ENCODE measurements around the gene SLC2A10.

DNA sequence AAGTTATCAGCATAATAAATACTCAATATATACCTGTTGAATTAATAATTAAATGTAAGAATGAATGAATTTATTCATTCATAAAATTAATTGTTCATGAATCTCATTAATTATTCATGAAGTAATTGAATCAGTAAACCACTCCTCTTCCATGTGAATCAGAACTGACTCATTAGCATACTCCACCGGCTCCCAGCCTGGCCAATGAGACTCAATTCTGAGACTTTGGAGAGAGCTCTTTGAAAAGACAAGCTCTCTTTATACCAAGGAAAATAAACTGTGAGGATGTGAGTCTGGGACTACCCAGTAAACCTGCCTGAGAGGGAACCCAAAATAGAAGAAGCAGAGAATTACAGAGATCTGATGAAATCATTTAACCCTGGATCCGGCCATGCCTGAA, 8.4 kb upstream of the SLC2A10 start:
- TF ChIP-seq, protein P1, sequence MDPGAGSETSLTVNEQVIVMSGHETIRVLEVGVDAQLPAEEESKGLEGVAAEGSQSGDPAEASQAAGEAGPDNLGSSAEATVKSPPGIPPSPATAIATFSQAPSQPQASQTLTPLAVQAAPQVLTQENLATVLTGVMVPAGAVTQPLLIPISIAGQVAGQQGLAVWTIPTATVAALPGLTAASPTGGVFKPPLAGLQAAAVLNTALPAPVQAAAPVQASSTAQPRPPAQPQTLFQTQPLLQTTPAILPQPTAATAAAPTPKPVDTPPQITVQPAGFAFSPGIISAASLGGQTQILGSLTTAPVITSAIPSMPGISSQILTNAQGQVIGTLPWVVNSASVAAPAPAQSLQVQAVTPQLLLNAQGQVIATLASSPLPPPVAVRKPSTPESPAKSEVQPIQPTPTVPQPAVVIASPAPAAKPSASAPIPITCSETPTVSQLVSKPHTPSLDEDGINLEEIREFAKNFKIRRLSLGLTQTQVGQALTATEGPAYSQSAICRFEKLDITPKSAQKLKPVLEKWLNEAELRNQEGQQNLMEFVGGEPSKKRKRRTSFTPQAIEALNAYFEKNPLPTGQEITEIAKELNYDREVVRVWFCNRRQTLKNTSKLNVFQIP (CRISPR knock-in tag; IDR thresholded peaks at IDR 0.05; ENCODE audit: borderline replicate concordance, low read depth), result no peak
- TF ChIP-seq TCF4 (CRISPR knock-in tag; IDR thresholded peaks at IDR 0.05; ENCODE audit: borderline replicate concordance) (no peak), ARNTL (CRISPR knock-in tag; IDR thresholded peaks at IDR 0.05; ENCODE audit: borderline replicate concordance, low read depth) (no peak), GLIS3 (CRISPR knock-in tag; IDR thresholded peaks at IDR 0.05) (no peak), ZNF8 (CRISPR knock-in tag; IDR thresholded peaks at IDR 0.05) (no peak), ZNF565 (CRISPR knock-in tag; conservative IDR thresholded peaks at IDR 0.05; ENCODE audit: low read depth) (no peak), PPARA (CRISPR knock-in tag; IDR thresholded peaks at IDR 0.05; ENCODE audit: borderline replicate concordance) (no peak)
- TF ChIP-seq, protein P2, sequence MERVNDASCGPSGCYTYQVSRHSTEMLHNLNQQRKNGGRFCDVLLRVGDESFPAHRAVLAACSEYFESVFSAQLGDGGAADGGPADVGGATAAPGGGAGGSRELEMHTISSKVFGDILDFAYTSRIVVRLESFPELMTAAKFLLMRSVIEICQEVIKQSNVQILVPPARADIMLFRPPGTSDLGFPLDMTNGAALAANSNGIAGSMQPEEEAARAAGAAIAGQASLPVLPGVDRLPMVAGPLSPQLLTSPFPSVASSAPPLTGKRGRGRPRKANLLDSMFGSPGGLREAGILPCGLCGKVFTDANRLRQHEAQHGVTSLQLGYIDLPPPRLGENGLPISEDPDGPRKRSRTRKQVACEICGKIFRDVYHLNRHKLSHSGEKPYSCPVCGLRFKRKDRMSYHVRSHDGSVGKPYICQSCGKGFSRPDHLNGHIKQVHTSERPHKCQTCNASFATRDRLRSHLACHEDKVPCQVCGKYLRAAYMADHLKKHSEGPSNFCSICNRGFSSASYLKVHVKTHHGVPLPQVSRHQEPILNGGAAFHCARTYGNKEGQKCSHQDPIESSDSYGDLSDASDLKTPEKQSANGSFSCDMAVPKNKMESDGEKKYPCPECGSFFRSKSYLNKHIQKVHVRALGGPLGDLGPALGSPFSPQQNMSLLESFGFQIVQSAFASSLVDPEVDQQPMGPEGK (CRISPR knock-in tag; IDR thresholded peaks at IDR 0.05; ENCODE audit: borderline replicate concordance), result no peak
- TF ChIP-seq, protein P3, sequence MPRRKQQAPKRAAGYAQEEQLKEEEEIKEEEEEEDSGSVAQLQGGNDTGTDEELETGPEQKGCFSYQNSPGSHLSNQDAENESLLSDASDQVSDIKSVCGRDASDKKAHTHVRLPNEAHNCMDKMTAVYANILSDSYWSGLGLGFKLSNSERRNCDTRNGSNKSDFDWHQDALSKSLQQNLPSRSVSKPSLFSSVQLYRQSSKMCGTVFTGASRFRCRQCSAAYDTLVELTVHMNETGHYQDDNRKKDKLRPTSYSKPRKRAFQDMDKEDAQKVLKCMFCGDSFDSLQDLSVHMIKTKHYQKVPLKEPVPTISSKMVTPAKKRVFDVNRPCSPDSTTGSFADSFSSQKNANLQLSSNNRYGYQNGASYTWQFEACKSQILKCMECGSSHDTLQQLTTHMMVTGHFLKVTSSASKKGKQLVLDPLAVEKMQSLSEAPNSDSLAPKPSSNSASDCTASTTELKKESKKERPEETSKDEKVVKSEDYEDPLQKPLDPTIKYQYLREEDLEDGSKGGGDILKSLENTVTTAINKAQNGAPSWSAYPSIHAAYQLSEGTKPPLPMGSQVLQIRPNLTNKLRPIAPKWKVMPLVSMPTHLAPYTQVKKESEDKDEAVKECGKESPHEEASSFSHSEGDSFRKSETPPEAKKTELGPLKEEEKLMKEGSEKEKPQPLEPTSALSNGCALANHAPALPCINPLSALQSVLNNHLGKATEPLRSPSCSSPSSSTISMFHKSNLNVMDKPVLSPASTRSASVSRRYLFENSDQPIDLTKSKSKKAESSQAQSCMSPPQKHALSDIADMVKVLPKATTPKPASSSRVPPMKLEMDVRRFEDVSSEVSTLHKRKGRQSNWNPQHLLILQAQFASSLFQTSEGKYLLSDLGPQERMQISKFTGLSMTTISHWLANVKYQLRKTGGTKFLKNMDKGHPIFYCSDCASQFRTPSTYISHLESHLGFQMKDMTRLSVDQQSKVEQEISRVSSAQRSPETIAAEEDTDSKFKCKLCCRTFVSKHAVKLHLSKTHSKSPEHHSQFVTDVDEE (CRISPR knock-in tag; IDR thresholded peaks at IDR 0.05), result no peak
- TF ChIP-seq, protein P4, sequence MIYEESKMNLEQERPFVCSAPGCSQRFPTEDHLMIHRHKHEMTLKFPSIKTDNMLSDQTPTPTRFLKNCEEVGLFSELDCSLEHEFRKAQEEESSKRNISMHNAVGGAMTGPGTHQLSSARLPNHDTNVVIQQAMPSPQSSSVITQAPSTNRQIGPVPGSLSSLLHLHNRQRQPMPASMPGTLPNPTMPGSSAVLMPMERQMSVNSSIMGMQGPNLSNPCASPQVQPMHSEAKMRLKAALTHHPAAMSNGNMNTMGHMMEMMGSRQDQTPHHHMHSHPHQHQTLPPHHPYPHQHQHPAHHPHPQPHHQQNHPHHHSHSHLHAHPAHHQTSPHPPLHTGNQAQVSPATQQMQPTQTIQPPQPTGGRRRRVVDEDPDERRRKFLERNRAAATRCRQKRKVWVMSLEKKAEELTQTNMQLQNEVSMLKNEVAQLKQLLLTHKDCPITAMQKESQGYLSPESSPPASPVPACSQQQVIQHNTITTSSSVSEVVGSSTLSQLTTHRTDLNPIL (CRISPR knock-in tag; IDR thresholded peaks at IDR 0.05; ENCODE audit: low read depth), result no peak

Data from SK-N-SH treated with all-trans-retinoic acid at 6 μM for 48 hours (cell line).